Neural progenitor cell (in vitro differentiated cells): ENCODE results near the gene EFCAB10.

ENCODE experiments used
- CTCF ChIP-seq: fragments of 200-600 bp; sonication (generic); IDR thresholded peaks from 2 replicates; pipeline ENCODE4 v1.5.1; 2017; ENCODE audit warnings: antibody characterized with exemption, mild to moderate bottlenecking
- EZH2 ChIP-seq: fragments of 200-600 bp; sonication (generic); IDR thresholded peaks from 2 replicates; pipeline ENCODE4 v1.6.1; 2017; ENCODE audit warnings: antibody characterized with exemption, mild to moderate bottlenecking, moderate library complexity
- EZH2phosphoT487 ChIP-seq: fragments of 200-600 bp; sonication (generic); IDR thresholded peaks from 2 replicates; pipeline ENCODE4 v1.6.1; 2017; ENCODE audit warnings: antibody characterized with exemption

GRCh38 chr7:105618016-105618296 lies 36.7 kb upstream of the EFCAB10 start:
- TF ChIP-seq CTCF (no peak), EZH2 (no peak), EZH2phosphoT487 (no peak)
